Mucosa of descending colon (tissue), 3 donors: ENCODE measurements around the gene ATP1A4. TPM values are rescaled to one million over a fixed set of nuclear protein-coding genes. Genes with fewer than 3 reads are reported as not detected.

Source experiments
- ATAC-seq: fragments of 200-7000 bp; cut with Tn5 transposase; one replicate; pipeline ENCODE4 v1.9.1; 2020; ENCODE audit warnings: mild to moderate bottlenecking, moderate library complexity
- DNase-seq, 3 donors: peaks; one replicate each; pipeline ENCODE4 v3.0.0-alpha.2; 2020
- H3K36me3 ChIP-seq: fragments of 200-600 bp; one replicate; pipeline ENCODE4 v1.8.0; 2021; ENCODE audit warnings: low read depth, mild to moderate bottlenecking
- H3K4me1 ChIP-seq: fragments of 200-600 bp; one replicate; pipeline ENCODE4 v1.8.0; 2021; ENCODE audit warnings: low read depth, mild to moderate bottlenecking
- H3K4me3 ChIP-seq: fragments of 200-600 bp; one replicate; pipeline ENCODE4 v1.8.0; 2021; ENCODE audit warnings: mild to moderate bottlenecking
- H3K9me3 ChIP-seq: fragments of 200-600 bp; one replicate; pipeline ENCODE4 v1.8.0; 2021; ENCODE audit warnings: mild to moderate bottlenecking
- intact Hi-C, 2 donors: fragments of 100-400 bp; cut with DNase I in 1 of 2; cut with micrococcal nuclease in 1 of 2; formaldehyde crosslinking; loops; one replicate each; pipeline versions ENCODE4 v1.11.0 to v1.11.1; 2022; cut with DNase I, micrococcal nuclease
- total RNA-seq, 3 donors: library from RNA; stranded (reverse); fragmentation: NEBNext Ultra II Directional in 2 of 3; extraction: Animal tissue kit (Norgen Biotek cat#: 25700) in 2 of 3; gene quantifications; one replicate each; pipeline versions ENCODE4 v1.2.1 to v1.2.4, GENCODE V29; 2021 to 2023
- TF ChIP-seq, protein P1 (sequence below): fragments of 200-600 bp; IDR thresholded peaks from one replicate; pipeline ENCODE4 v1.8.0; 2022; ENCODE audit warnings: antibody characterized with exemption, mild to moderate bottlenecking
- donor health status: DM: no; HTN: no; CAD: no; lungs with moderate emphysema.
- donor health status: DM: no; HTN: no; CAD: no.
- donor health status: DM: no; HTN: yes; CAD: no.

ATP1A4 gene
- total RNA-seq, 3 donors from 2014 or later, result 0.16 TPM; not detected in 2

DNA sequence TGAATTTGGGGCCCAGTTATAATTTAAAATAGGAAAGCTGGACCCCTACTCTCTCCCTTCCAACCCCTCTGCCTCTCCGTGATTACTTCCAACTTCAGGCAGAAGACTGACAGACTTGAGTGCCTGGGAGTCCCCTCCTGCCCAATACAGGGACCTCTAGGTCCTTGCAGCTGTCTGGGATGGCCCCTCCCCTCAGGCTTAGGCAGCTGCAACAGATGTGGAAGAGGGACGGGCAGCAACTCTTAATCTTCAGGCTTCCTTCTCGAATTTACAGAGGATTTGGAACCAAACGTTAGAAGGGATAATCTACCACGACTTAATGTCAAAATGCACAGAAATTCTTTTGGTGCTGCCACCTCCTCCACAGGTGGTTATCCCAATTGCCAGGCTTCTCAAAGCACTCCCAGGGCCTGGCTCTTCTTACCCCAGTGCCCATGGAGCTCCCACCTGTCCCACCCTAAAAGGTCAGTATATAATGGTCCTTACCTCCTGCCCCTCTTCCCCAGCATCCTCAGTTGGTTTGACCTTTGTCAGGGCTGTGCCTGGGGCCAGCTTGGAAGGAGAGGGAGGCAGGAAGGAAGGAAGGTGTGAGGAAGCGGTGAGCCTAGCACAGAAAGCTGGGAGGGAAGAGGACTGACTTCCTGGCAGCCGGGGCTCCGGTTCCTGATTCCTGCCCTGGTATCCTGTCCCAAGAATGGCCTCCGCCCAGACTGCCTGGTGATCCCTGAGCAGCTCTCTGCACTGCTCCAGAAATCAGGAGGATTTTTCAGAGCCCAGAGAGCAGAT is 56.6 kb downstream of the ATP1A4 start:
- DNase-seq, result no peak
- Histone ChIP-seq H3K4me3 (no peak overlapping the region), H3K36me3 (no peaks in the 10 kb centered on the region), H3K4me1 (peaks cover 17% of the 10 kb centered on the region), H3K9me3 (no peaks in the 10 kb centered on the region)
- intact Hi-C loops, result no loop called here
- no peak for ATAC-seq
- TF ChIP-seq, protein P1, sequence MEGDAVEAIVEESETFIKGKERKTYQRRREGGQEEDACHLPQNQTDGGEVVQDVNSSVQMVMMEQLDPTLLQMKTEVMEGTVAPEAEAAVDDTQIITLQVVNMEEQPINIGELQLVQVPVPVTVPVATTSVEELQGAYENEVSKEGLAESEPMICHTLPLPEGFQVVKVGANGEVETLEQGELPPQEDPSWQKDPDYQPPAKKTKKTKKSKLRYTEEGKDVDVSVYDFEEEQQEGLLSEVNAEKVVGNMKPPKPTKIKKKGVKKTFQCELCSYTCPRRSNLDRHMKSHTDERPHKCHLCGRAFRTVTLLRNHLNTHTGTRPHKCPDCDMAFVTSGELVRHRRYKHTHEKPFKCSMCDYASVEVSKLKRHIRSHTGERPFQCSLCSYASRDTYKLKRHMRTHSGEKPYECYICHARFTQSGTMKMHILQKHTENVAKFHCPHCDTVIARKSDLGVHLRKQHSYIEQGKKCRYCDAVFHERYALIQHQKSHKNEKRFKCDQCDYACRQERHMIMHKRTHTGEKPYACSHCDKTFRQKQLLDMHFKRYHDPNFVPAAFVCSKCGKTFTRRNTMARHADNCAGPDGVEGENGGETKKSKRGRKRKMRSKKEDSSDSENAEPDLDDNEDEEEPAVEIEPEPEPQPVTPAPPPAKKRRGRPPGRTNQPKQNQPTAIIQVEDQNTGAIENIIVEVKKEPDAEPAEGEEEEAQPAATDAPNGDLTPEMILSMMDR, result no peak

GRCh38 chr1:160208557-160209320 is 57.3 kb downstream of the ATP1A4 start:
- ATAC-seq, result no peak
- no peak for DNase-seq
- intact Hi-C loops, result no loop called here
- H3K4me1 ChIP-seq, result peaks cover 17% of the 10 kb centered on the region
- H3K4me3 ChIP-seq, result no peak overlapping the region
- H3K9me3 ChIP-seq, result no peaks in the 10 kb centered on the region
- no peaks in the 10 kb centered on the region for H3K36me3 ChIP-seq
- TF ChIP-seq, protein P1, result no peak

- ATAC-seq (no peak), DNase-seq (no peak)
- Histone ChIP-seq H3K4me3 (no peak overlapping the region), H3K4me1 (peaks cover 17% of the 10 kb centered on the region), H3K9me3 (no peaks in the 10 kb centered on the region), H3K36me3 (no peaks in the 10 kb centered on the region)
- TF ChIP-seq, protein P1, result no peak
- intact Hi-C loops, result no loop called here
Observed at GRCh38 chr1:160209321-160210046, 58.1 kb downstream of the ATP1A4 start.

DNA sequence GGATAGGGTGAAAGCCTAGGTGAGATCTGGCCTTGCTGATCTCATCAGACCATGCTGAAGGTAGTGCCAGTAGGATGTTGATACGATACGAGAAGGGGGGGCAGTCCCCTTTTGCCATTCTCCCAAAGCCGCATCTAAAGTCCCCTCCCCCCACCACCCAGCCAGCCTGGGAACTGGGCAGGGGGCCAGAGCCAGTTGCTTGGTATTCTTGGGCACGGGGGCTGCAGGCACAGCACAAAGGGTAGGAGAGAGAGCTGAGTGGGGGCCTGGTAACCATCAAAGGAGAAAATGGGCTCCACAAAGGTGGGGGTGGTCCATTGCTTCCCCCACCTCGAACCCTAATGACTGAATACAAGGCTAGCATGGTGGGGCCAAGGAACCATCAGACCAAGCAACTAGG is 59.2 kb downstream of the ATP1A4 start:
- DNase-seq (no peak), ATAC-seq (no peak)
- no peaks in the 10 kb centered on the region for H3K9me3 ChIP-seq
- intact Hi-C loops, result no loop called here
- H3K4me3 ChIP-seq, result no peak overlapping the region
- no peaks in the 10 kb centered on the region for H3K36me3 ChIP-seq
- TF ChIP-seq, protein P1, result no peak
- peaks cover 19% of the 10 kb centered on the region for H3K4me1 ChIP-seq

DNA sequence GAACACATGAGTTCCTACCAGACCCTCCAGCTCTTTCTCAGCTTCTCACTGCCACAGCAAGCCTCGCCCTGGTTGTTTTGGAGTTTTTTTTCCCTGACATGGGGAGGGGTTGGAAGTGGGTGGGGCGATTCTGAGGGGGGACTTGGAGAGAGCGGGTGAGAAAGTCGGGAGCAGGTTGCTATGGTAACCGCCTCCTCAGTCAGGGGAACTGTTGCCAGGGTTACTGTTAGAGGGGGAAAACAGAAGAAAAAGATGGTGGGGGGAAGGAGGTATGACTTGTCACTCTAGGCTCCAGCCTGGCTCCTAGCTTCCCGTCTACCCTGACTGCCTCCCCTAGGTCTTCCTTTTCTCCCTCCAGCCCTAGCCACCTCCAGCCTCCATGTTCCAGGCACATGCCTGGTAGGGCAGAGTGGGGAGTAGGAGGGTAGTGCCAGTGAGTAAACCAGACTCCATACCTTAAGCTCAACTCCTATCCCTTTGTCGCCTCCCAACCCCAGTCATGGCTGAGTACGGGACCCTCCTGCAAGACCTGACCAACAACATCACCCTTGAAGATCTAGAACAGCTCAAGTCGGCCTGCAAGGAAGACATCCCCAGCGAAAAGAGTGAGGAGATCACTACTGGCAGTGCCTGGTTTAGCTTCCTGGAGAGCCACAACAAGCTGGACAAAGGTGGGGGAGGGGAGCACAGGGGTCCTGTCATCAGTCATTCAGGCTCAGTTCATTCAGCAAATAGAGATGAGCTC is 59.8 kb downstream of the ATP1A4 start:
- ATAC-seq (no peak), DNase-seq (no peak)
- intact Hi-C loops, result no loop called here
- peaks cover 13% of the 10 kb centered on the region for H3K4me1 ChIP-seq
- H3K9me3 ChIP-seq, result no peaks in the 10 kb centered on the region
- H3K4me3 ChIP-seq, result no peak overlapping the region
- TF ChIP-seq, protein P1, result no peak
- no peaks in the 10 kb centered on the region for H3K36me3 ChIP-seq
